ENCODE measurements around the gene PISD. TPM values are rescaled to one million over a fixed set of nuclear protein-coding genes. Genes with fewer than 3 reads are reported as not detected.

The PISD gene
- total and polyA plus RNA-seq, 2 donors from 2014 or later, result 27.3 to 64.9 TPM

GRCh38 chr22:31618057-31618456, 44.0 kb downstream of the PISD start:
- FAIRE-seq (no peak), DNase-seq (no peak)
- intact Hi-C loops (cut with DNase I), result no loop called here
- Histone ChIP-seq H3K27me3 (ENCODE audit: control insufficient read depth, insufficient read depth, low read length) (no peaks in the 10 kb centered on the region), H3K36me3 (ENCODE audit: control insufficient read depth in 2 of 3, insufficient read depth in 3 of 3, low read length in 3 of 3) (peaks cover 0 to 23% (median 10%) of the 10 kb centered on the region in 3 donors), H3K9me3 (ENCODE audit: control insufficient read depth in 2 of 3, insufficient read depth in 1 of 3, low read length in 3 of 3) (no peaks in the 10 kb centered on the region), H3K27ac (ENCODE audit: low read depth in 2 of 2, low read length in 2 of 2) (no peak overlapping the region), H3K9ac (ENCODE audit: low read length in 3 of 3) (no peak overlapping the region), H3K4me1 (ENCODE audit: control insufficient read depth in 2 of 3, insufficient read depth in 2 of 3, low read depth in 1 of 3, low read length in 3 of 3) (no peaks in the 10 kb centered on the region), H3K4me3 (ENCODE audit: low read length in 3 of 3) (no peak overlapping the region)
- TF ChIP-seq, protein P1, sequence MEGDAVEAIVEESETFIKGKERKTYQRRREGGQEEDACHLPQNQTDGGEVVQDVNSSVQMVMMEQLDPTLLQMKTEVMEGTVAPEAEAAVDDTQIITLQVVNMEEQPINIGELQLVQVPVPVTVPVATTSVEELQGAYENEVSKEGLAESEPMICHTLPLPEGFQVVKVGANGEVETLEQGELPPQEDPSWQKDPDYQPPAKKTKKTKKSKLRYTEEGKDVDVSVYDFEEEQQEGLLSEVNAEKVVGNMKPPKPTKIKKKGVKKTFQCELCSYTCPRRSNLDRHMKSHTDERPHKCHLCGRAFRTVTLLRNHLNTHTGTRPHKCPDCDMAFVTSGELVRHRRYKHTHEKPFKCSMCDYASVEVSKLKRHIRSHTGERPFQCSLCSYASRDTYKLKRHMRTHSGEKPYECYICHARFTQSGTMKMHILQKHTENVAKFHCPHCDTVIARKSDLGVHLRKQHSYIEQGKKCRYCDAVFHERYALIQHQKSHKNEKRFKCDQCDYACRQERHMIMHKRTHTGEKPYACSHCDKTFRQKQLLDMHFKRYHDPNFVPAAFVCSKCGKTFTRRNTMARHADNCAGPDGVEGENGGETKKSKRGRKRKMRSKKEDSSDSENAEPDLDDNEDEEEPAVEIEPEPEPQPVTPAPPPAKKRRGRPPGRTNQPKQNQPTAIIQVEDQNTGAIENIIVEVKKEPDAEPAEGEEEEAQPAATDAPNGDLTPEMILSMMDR (IDR thresholded peaks at IDR 0.05; ENCODE audit: borderline replicate concordance, extremely low read depth, insufficient read depth), result no peak

GRCh38 chr22:31616315-31616980, 45.6 kb downstream of the PISD start:
- H3K36me3 ChIP-seq (ENCODE audit: control insufficient read depth in 2 of 3, insufficient read depth in 3 of 3, low read length in 3 of 3), result peaks cover 0 to 23% (median 10%) of the 10 kb centered on the region in 3 donors
- intact Hi-C loops (cut with DNase I), result no loop called here
- H3K4me1 ChIP-seq (ENCODE audit: control insufficient read depth in 2 of 3, insufficient read depth in 2 of 3, low read depth in 1 of 3, low read length in 3 of 3), result no peaks in the 10 kb centered on the region

DNA sequence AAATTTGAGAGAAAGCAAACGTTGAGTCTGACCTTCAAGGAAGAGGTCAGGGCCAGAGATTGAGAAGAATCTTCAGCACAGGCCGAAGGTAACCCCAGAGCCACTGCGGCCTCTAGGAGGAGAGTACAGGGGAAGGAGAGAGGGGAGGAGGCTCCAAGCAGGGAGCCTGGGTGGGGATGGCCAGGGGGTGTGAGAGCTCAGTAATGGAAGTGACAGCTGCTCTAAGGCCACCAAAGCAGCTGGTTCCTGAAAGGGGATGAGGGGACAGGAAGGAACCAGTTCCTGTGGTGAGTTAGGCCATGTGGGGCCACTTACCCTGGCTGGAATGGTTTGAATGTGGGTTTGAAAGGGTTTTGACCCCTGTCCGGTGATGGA, 46.1 kb downstream of the PISD start:
- DNase-seq (peak in 1 of 5 donors; percentile 54), FAIRE-seq (no peak)
- H3K4me1 ChIP-seq (ENCODE audit: control insufficient read depth in 2 of 3, insufficient read depth in 2 of 3, low read depth in 1 of 3, low read length in 3 of 3), result no peaks in the 10 kb centered on the region
- peaks cover 0 to 23% (median 9%) of the 10 kb centered on the region in 3 donors for H3K36me3 ChIP-seq (ENCODE audit: control insufficient read depth in 2 of 3, insufficient read depth in 3 of 3, low read length in 3 of 3)
- H3K9ac ChIP-seq (ENCODE audit: low read length in 3 of 3), result no peak overlapping the region
- no peaks in the 10 kb centered on the region for H3K9me3 ChIP-seq (ENCODE audit: control insufficient read depth in 2 of 3, insufficient read depth in 1 of 3, low read length in 3 of 3)
- no peak overlapping the region for H3K27ac ChIP-seq (ENCODE audit: low read depth in 2 of 2, low read length in 2 of 2)
- intact Hi-C loops (cut with DNase I), result no loop called here
- no peaks in the 10 kb centered on the region for H3K27me3 ChIP-seq (ENCODE audit: control insufficient read depth, insufficient read depth, low read length)
- H3K4me3 ChIP-seq (ENCODE audit: low read length in 3 of 3), result no peak overlapping the region
- TF ChIP-seq, protein P1 (IDR thresholded peaks at IDR 0.05; ENCODE audit: borderline replicate concordance, extremely low read depth, insufficient read depth), result no peak

More at GRCh38 chr22:31616315-31616980, 45.6 kb downstream of the PISD start:
- TF ChIP-seq, protein P1 (IDR thresholded peaks at IDR 0.05; ENCODE audit: borderline replicate concordance, extremely low read depth, insufficient read depth), result no peak
- no peak overlapping the region for H3K9ac ChIP-seq (ENCODE audit: low read length in 3 of 3)
- no peaks in the 10 kb centered on the region for H3K27me3 ChIP-seq (ENCODE audit: control insufficient read depth, insufficient read depth, low read length)
- DNase-seq (no peak), FAIRE-seq (no peak)
- no peak overlapping the region for H3K4me3 ChIP-seq (ENCODE audit: low read length in 3 of 3)
- H3K9me3 ChIP-seq (ENCODE audit: control insufficient read depth in 2 of 3, insufficient read depth in 1 of 3, low read length in 3 of 3), result no peaks in the 10 kb centered on the region
- H3K27ac ChIP-seq (ENCODE audit: low read depth in 2 of 2, low read length in 2 of 2), result no peak overlapping the region
